Panc1 (cell line): ENCODE results near the gene ATP9A. TPM values are rescaled to one million over a fixed set of nuclear protein-coding genes. Genes with fewer than 3 reads are reported as not detected.
A peak's percentile ranks its signal among the peaks of the same experiment; 100 is the strongest.
"Not testable (repeated sequence)": the region's sequence is repeated elsewhere in the genome, so short reads cannot be mapped to it uniquely, and the experiment has no call there.

Experiments
- ATAC-seq: fragments of 200-7000 bp; cut with Tn5 transposase; 2 replicates; pipeline ENCODE4 v1.9.1; 2020; ENCODE audit warnings: mild to moderate bottlenecking, moderate library complexity
- BruUV-seq: library from RNA; stranded (reverse); fragments of 400-500 nt; replicated peaks from 2 replicates; lab custom pipeline; 2021; lab: Mats Ljungman, UMichigan
- CTCF ChIA-PET: fragments of 300-600 bp; sonication (Branson Sonifier 250); formaldehyde crosslinking; loops from one replicate; lab custom pipeline; 2022; ENCODE audit warnings: antibody characterized with exemption; lab: Charles Lee
- POLR2A ChIA-PET: fragments of 300-600 bp; sonication (Branson Sonifier 250); formaldehyde crosslinking; loops from one replicate; lab custom pipeline; 2022; ENCODE audit warnings: antibody characterized with exemption; lab: Charles Lee
- DNase-seq: peaks from one replicate; pipeline ENCODE4 v3.0.0-alpha.2; 2010; ENCODE audit warnings: low read depth, low spot score
- H3K27ac ChIP-seq: 2 replicates; pipeline ENCODE4 v1.5.1; 2011; ENCODE audit warnings: mild to moderate bottlenecking, low read length, inconsistent platforms
- H3K27me3 ChIP-seq: fragments of 200-500 bp; sonication (Bioruptor generic); 2 replicates; pipeline ENCODE4 v1.6.0; 2014; ENCODE audit warnings: low read length, inconsistent platforms; ENCODE audit not compliant: control insufficient read depth, insufficient read depth
- H3K36me3 ChIP-seq: fragments of 200-500 bp; sonication (Bioruptor generic); 2 replicates; pipeline ENCODE4 v1.5.1; 2014; ENCODE audit warnings: inconsistent platforms, mild to moderate bottlenecking, low read length, moderate library complexity; ENCODE audit not compliant: control insufficient read depth, insufficient read depth
- H3K4me1 ChIP-seq: 2 replicates; pipeline ENCODE4 v1.5.1; 2011; ENCODE audit warnings: inconsistent platforms, mild to moderate bottlenecking, low read length, moderate library complexity; ENCODE audit not compliant: control insufficient read depth, insufficient read depth
- H3K4me3 ChIP-seq, 2 experiments: 2 replicates each; pipeline ENCODE4 v1.5.1; 2011 to 2012; ENCODE audit warnings: low read depth in 2 of 2, low read length in 2 of 2, mild to moderate bottlenecking in 2 of 2, inconsistent platforms in 1 of 2, moderate library complexity in 1 of 2
- H3K9me3 ChIP-seq: fragments of 200-500 bp; sonication (Bioruptor generic); 2 replicates; pipeline ENCODE4 v1.5.1; 2014; ENCODE audit warnings: low read depth, mild to moderate bottlenecking, inconsistent platforms, low read length, moderate library complexity; ENCODE audit not compliant: control insufficient read depth, insufficient read depth
- POLR2AphosphoS5 ChIP-seq: IDR thresholded peaks from 2 replicates; pipeline ENCODE4 v1.6.1; 2012; ENCODE audit warnings: mild to moderate bottlenecking, low read depth, low read length, moderate library complexity
- SIN3A ChIP-seq: IDR thresholded peaks from 2 replicates; pipeline ENCODE4 v1.6.1; 2012; ENCODE audit warnings: low read depth, mild to moderate bottlenecking, low read length, moderate library complexity, borderline replicate concordance; ENCODE audit not compliant: insufficient read depth
- TCF7L2 ChIP-seq: IDR thresholded peaks from 2 replicates; pipeline ENCODE4 v1.6.1; 2011; ENCODE audit warnings: mild to moderate bottlenecking, low read depth, low read length, inconsistent platforms
- in situ Hi-C: cut with HindIII; loops from 2 replicates; pipeline ENCODE4 v1.10.0; 2016; ENCODE audit warnings: low sequenced_read_pairs, low pct_unique_long_range_greater_than_20kb
- intact Hi-C: fragments of 100-400 bp; cut with micrococcal nuclease; formaldehyde crosslinking; loops from one replicate; pipeline ENCODE4 v1.10.0; 2022; ENCODE audit not compliant: unreplicated experiment
- total RNA-seq: library from RNA; stranded (reverse); gene quantifications from one replicate; pipeline ENCODE4 v1.2.1, GENCODE V29; 2021; ENCODE audit not compliant: unreplicated experiment
- TF ChIP-seq, protein P1 (sequence below): fragments of 450-650 bp; IDR thresholded peaks from 2 replicates; pipeline ENCODE4 v1.5.1; 2017; ENCODE audit warnings: mild to moderate bottlenecking
- TF ChIP-seq, protein P2 (sequence below), 2 experiments: IDR thresholded peaks; 2 replicates each; pipeline ENCODE4 v1.6.1; 2011 to 2012; ENCODE audit warnings: low read depth in 2 of 2, control low read depth in 1 of 2, low read length in 1 of 2, mild to moderate bottlenecking in 1 of 2, moderate library complexity in 1 of 2; ENCODE audit not compliant: insufficient read depth in 1 of 2

Gene ATP9A
- total RNA-seq, 1 experiment from 2014 or later, result 8.7 TPM

DNA sequence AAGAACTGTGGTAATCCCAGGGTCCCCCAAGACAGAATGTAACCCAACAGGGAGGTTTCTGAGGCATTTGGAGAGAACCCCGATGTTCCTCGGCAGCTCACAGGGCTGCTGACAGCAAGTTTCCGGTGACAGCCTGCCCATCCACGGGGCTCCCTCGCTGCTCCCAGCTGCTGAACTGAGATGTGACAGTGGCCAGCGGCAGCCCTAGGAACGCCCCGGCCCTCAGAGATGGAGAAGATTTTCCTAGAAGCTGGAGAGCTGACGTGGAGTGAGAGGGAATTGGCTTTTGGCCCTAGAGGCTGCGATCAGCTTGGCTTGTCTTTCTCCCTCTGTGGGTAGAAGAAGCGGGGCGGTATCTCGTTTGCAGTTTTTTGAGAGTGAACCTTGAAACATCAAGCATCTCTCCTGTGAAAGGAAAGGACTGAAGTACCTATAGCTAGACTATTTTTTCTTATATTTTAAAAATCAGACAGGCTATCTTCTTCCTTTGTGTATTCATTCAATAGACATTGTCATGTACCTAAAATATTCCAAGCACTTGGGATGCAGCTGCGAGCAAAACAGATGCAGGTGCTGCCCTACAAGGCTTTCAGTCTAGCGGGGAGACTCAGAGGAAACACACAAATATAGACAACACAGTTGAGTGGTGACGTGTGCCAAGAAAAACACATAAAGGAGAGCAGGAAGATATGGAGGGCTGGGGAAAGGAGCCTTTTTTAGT lies 197.3 kb downstream of the ATP9A start:
- CTCF ChIA-PET, result interaction anchor here (0.6 to 0.7 kb wide), 2 partner anchors 114 to 264 kb away, joined by 3 to 4 read pairs; no protein-coding TSS in a partner anchor
- no peaks in the 10 kb centered on the region for H3K9me3 ChIP-seq
- POLR2A ChIA-PET, result no interaction called here
- H3K4me3 ChIP-seq, result no peak overlapping the region
- no TSS peak for BruUV-seq
- intact Hi-C loops (no loop called here), in situ Hi-C loops (no loop called here)
- peaks cover 20% of the 10 kb centered on the region for H3K4me1 ChIP-seq
- ATAC-seq, result no peak
- H3K27ac ChIP-seq, result no peak overlapping the region
- no peaks in the 10 kb centered on the region for H3K27me3 ChIP-seq
- DNase-seq, result no peak
- TF ChIP-seq, protein P1, sequence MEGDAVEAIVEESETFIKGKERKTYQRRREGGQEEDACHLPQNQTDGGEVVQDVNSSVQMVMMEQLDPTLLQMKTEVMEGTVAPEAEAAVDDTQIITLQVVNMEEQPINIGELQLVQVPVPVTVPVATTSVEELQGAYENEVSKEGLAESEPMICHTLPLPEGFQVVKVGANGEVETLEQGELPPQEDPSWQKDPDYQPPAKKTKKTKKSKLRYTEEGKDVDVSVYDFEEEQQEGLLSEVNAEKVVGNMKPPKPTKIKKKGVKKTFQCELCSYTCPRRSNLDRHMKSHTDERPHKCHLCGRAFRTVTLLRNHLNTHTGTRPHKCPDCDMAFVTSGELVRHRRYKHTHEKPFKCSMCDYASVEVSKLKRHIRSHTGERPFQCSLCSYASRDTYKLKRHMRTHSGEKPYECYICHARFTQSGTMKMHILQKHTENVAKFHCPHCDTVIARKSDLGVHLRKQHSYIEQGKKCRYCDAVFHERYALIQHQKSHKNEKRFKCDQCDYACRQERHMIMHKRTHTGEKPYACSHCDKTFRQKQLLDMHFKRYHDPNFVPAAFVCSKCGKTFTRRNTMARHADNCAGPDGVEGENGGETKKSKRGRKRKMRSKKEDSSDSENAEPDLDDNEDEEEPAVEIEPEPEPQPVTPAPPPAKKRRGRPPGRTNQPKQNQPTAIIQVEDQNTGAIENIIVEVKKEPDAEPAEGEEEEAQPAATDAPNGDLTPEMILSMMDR, result no peak
- TF ChIP-seq TCF7L2 (no peak), SIN3A (no peak), POLR2AphosphoS5 (no peak)
- TF ChIP-seq, protein P2, sequence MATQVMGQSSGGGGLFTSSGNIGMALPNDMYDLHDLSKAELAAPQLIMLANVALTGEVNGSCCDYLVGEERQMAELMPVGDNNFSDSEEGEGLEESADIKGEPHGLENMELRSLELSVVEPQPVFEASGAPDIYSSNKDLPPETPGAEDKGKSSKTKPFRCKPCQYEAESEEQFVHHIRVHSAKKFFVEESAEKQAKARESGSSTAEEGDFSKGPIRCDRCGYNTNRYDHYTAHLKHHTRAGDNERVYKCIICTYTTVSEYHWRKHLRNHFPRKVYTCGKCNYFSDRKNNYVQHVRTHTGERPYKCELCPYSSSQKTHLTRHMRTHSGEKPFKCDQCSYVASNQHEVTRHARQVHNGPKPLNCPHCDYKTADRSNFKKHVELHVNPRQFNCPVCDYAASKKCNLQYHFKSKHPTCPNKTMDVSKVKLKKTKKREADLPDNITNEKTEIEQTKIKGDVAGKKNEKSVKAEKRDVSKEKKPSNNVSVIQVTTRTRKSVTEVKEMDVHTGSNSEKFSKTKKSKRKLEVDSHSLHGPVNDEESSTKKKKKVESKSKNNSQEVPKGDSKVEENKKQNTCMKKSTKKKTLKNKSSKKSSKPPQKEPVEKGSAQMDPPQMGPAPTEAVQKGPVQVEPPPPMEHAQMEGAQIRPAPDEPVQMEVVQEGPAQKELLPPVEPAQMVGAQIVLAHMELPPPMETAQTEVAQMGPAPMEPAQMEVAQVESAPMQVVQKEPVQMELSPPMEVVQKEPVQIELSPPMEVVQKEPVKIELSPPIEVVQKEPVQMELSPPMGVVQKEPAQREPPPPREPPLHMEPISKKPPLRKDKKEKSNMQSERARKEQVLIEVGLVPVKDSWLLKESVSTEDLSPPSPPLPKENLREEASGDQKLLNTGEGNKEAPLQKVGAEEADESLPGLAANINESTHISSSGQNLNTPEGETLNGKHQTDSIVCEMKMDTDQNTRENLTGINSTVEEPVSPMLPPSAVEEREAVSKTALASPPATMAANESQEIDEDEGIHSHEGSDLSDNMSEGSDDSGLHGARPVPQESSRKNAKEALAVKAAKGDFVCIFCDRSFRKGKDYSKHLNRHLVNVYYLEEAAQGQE (IDR thresholded peaks at IDR 0.05; ENCODE audit: insufficient read depth in 1 of 2, low read depth in 2 of 2, low read length in 1 of 2), result no peak
- no peaks in the 10 kb centered on the region for H3K36me3 ChIP-seq

DNA sequence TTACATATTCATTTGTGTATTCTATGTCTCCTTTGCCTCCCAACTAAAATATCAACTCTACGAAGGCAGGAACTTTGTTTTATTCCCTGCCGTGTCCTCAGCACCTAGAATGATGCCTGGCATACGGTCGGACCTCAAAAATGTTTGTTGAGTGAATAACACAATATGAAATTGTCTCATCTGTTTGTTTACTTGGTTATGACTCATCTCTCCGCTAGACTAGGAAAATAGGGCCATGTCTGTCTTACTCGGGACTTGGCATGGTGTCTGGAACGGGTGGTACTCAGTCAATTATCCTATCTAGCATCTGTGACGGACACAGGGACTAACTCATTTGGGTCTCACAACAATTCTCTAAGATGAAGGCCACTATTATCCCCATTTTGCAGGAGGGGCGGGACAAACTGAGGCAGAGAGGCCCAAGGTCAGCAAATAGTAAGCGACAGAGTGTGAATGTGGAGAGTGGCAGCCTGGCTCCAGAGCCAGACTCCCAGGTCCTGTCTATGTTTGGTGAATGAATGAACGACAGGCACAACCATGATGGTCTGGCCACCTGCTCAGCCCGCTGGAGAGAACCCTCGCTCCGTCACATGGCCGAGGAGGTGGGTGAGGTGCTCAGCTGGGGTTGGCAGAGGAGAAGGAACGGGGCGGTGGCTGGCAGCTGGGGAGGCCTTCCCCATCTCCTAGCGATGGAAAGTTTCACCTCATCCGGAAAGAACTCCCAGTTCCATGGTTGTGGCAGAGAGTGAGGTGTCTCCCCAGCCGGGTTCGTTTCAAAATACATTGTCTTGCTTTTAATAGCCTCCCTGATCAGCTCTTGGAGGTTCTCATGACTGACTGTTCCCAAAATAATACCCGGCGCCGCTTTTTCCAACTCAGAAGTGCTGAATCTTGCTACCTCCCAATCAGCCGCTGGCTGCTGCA lies 198.1 kb downstream of the ATP9A start:
- TF ChIP-seq TCF7L2, result no peak
- no peak for TF ChIP-seq POLR2AphosphoS5
- TF ChIP-seq, protein P2 (IDR thresholded peaks at IDR 0.05; ENCODE audit: insufficient read depth in 1 of 2, low read depth in 2 of 2, low read length in 1 of 2), result no peak
- TF ChIP-seq SIN3A, result no peak
- TF ChIP-seq, protein P1, result no peak
- intact Hi-C loops (loop anchor here (10.0 kb wide), 1 partner anchor 115 kb away; no protein-coding TSS in a partner anchor), in situ Hi-C loops (no loop called here)
- no peaks in the 10 kb centered on the region for H3K27me3 ChIP-seq
- H3K36me3 ChIP-seq, result no peaks in the 10 kb centered on the region
- no TSS peak for BruUV-seq
- DNase-seq, result peak; percentile 54
- H3K4me3 ChIP-seq, result no peak overlapping the region
- ChIA-PET POLR2A (no interaction called here), CTCF (interaction anchor here (0.7 kb wide), 2 partner anchors 63 to 113 kb away, joined by 3 to 4 read pairs; no protein-coding TSS in a partner anchor)
- H3K4me1 ChIP-seq, result peaks cover 27% of the 10 kb centered on the region
- no peaks in the 10 kb centered on the region for H3K9me3 ChIP-seq
- no peak overlapping the region for H3K27ac ChIP-seq
- peak; percentile 62 for ATAC-seq

DNA sequence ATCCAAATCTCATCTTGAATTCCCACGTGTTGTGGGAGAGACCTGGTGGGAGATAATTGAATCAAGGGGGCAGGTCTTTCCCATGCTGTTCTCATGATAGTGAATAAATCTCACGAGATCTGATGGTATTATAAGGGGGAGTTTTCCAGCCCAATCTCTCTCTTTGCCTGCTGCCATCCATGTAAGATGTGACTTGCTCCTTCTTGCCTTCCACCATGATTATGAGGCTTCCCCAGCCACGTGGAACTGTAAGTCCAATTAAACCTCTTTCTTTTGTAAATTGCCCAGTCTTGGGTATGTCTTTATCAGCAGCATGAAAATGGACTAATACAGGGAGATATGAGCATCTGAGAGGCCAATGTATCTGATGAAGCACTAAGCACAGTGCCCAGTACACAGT lies 199.7 kb downstream of the ATP9A start:
- H3K27me3 ChIP-seq, H3K36me3 ChIP-seq, H3K9me3 ChIP-seq, BruUV-seq, ATAC-seq, CTCF ChIA-PET, H3K4me3 ChIP-seq, POLR2A ChIA-PET, in situ Hi-C loops, DNase-seq, H3K27ac ChIP-seq: not testable (repeated sequence)
- peaks cover 36% of the 10 kb centered on the region for H3K4me1 ChIP-seq
- intact Hi-C loops, result loop anchor here (10.0 kb wide), 1 partner anchor 114 kb away; no protein-coding TSS in a partner anchor
